Measurements from ENCODE around the gene LUZP2.

- TF ChIP-seq CTCF (IDR thresholded peaks at IDR 0.05; ENCODE audit: insufficient read depth, low read length, poor library complexity, severe bottlenecking) (no peak), EZH2phosphoT487 (conservative IDR thresholded peaks at IDR 0.05; ENCODE audit: low read length) (no peak)
Measured at GRCh38 chr11:24664399-24664798, 167.5 kb downstream of the LUZP2 start.
